HEK293T (cell line): Measurements from ENCODE around the gene ROS1.

Experiments
- BHLHE40 ChIP-seq: fragments of 450-650 bp; IDR thresholded peaks from 2 replicates; pipeline ENCODE4 v1.6.1; 2016; ENCODE audit warnings: mild to moderate bottlenecking, moderate library complexity, borderline replicate concordance
- FOXA1 ChIP-seq: fragments of 450-650 bp; IDR thresholded peaks from 2 replicates; pipeline ENCODE4 v1.6.1; 2016; ENCODE audit warnings: mild to moderate bottlenecking
- FOXK2 ChIP-seq: fragments of 450-650 bp; IDR thresholded peaks from 2 replicates; pipeline ENCODE4 v1.6.1; 2016; ENCODE audit warnings: mild to moderate bottlenecking
- SP1 ChIP-seq: fragments of 450-650 bp; IDR thresholded peaks from 2 replicates; pipeline ENCODE4 v1.6.1; 2017
- SUZ12 ChIP-seq: fragments of 450-650 bp; IDR thresholded peaks from 2 replicates; pipeline ENCODE4 v1.6.1; 2016; ENCODE audit warnings: mild to moderate bottlenecking
- ZNF384 ChIP-seq: fragments of 450-650 bp; IDR thresholded peaks from 2 replicates; pipeline ENCODE4 v1.6.1; 2016

GRCh38 chr6:117268924-117269323 lies 156.8 kb downstream of the ROS1 start:
- no peak for TF ChIP-seq SUZ12
- TF ChIP-seq SP1: no peak
- TF ChIP-seq FOXK2: no peak
- no peak for TF ChIP-seq ZNF384
- TF ChIP-seq BHLHE40: no peak
- TF ChIP-seq FOXA1: no peak
